HL-60 (cell line): ENCODE measurements around the gene GFY.

ENCODE experiments used
- DNase-seq, 2 experiments: peaks; one replicate each; pipeline ENCODE4 v3.0.0-alpha.2; 2010 to 2020; ENCODE audit warnings: low read depth in 1 of 2, low spot score in 1 of 2
- H3K27ac ChIP-seq: fragments of 250-450 bp; sonication (Bioruptor Pico); replicated peaks from 2 replicates; pipeline ENCODE4 v1.5.1; 2020; ENCODE audit warnings: mild to moderate bottlenecking, moderate library complexity
- H3K27me3 ChIP-seq: fragments of 250-450 bp; sonication (Bioruptor Pico); 2 replicates; pipeline ENCODE4 v1.5.1; 2021; ENCODE audit warnings: mild to moderate bottlenecking, moderate library complexity; ENCODE audit not compliant: insufficient read depth, poor library complexity, severe bottlenecking
- H3K4me3 ChIP-seq: replicated peaks from 2 replicates; pipeline ENCODE4 v1.5.1; 2011; ENCODE audit warnings: mild to moderate bottlenecking, control low read depth, low read length; ENCODE audit not compliant: insufficient read depth
- CTCF ChIP-seq: IDR thresholded peaks from one replicate; pipeline ENCODE4 v1.5.1; 2011; ENCODE audit warnings: low read length, control low read depth, inconsistent platforms; ENCODE audit not compliant: insufficient read depth
- GABPA ChIP-seq: IDR thresholded peaks from 2 replicates; pipeline ENCODE4 v1.6.1; 2012; ENCODE audit warnings: low read depth
- POLR2AphosphoS5 ChIP-seq: IDR thresholded peaks from 2 replicates; pipeline ENCODE4 v1.6.1; 2012; ENCODE audit warnings: low read depth
- REST ChIP-seq: IDR thresholded peaks from 2 replicates; pipeline ENCODE4 v1.6.1; 2012; ENCODE audit warnings: low read depth; ENCODE audit not compliant: insufficient replicate concordance
- SPI1 ChIP-seq: IDR thresholded peaks from 2 replicates; pipeline ENCODE4 v1.6.1; 2012; ENCODE audit warnings: low read depth, mild to moderate bottlenecking, borderline replicate concordance

The GFY gene

GRCh38 chr19:49463960-49464740 is 39.0 kb downstream of the GFY start:
- no peaks in the 10 kb centered on the region for H3K27me3 ChIP-seq
- no peak overlapping the region for H3K4me3 ChIP-seq
- no peak for DNase-seq
- H3K27ac ChIP-seq: no peak overlapping the region
- TF ChIP-seq CTCF (no peak), POLR2AphosphoS5 (no peak), SPI1 (no peak), REST (no peak), GABPA (no peak)

DNA sequence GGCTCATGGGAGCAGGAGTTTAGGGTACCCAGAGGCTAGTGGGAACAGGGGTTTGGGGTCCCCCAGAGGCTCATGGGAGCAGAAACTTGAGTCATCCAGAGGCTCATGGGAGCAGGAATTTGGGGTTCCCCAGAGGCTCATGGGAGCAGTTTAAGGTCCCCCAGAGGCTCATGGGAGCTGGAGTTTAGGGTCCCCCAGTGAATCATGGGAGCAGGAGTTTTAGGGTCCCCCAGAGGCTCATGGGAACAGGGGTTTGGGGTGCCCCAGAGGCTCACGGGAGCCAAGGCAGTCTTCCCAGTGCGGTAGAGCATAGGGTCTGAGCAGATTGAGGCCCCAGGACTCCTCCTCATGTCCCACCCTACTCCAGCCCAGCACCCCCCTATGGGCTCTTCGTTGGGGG is 40.2 kb downstream of the GFY start:
- TF ChIP-seq REST: no peak
- no peak for TF ChIP-seq CTCF
- no peak for TF ChIP-seq SPI1
- no peak for TF ChIP-seq POLR2AphosphoS5
- TF ChIP-seq GABPA: no peak
- DNase-seq: no peak
- H3K4me3 ChIP-seq: no peak overlapping the region
- H3K27ac ChIP-seq: no peak overlapping the region
- H3K27me3 ChIP-seq: no peaks in the 10 kb centered on the region

DNA sequence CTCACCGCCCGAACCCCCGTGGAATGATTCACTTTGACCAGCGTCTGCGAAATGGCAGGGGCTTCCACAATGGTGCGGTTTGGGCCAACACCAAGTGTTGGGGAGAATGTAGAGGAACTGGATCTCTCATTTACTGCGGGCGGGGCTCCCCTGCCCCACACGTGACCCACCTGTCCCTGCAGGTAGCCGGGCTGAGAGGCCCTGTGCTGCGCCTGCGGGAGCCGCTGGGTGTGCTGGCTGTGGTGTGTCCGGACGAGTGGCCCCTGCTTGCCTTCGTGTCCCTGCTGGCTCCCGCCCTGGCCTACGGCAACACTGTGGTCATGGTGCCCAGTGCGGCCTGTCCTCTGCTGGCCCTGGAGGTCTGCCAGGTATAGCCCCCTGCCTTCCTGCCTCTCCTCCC is 43.0 kb downstream of the GFY start:
- H3K27me3 ChIP-seq: no peaks in the 10 kb centered on the region
- DNase-seq: no peak
- H3K4me3 ChIP-seq: no peak overlapping the region
- no peak overlapping the region for H3K27ac ChIP-seq
- TF ChIP-seq REST (no peak), GABPA (no peak), CTCF (no peak), SPI1 (no peak), POLR2AphosphoS5 (no peak)
